ENCODE measurements around the gene ADA.

Gene ADA

DNA sequence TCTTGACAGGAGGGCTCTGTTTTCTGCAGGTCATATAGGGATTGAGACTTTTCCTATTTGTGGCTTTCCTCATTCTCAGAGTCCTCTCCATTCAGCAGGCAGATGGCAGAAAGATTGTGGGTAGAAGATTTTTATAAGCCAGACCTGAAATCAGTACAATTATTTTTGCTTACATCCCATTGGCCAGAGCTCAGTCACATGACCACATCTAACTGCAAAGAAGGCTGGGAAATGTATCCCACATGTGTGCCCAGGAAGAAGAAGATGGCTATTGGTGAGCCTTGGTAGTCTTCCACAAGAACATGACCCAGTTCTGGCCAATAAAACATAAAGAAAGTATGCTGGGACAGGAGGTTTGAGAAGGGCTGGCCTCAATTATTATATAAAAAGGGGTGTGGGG lies 42.1 kb upstream of the ADA start:
- TF ChIP-seq, protein P1, sequence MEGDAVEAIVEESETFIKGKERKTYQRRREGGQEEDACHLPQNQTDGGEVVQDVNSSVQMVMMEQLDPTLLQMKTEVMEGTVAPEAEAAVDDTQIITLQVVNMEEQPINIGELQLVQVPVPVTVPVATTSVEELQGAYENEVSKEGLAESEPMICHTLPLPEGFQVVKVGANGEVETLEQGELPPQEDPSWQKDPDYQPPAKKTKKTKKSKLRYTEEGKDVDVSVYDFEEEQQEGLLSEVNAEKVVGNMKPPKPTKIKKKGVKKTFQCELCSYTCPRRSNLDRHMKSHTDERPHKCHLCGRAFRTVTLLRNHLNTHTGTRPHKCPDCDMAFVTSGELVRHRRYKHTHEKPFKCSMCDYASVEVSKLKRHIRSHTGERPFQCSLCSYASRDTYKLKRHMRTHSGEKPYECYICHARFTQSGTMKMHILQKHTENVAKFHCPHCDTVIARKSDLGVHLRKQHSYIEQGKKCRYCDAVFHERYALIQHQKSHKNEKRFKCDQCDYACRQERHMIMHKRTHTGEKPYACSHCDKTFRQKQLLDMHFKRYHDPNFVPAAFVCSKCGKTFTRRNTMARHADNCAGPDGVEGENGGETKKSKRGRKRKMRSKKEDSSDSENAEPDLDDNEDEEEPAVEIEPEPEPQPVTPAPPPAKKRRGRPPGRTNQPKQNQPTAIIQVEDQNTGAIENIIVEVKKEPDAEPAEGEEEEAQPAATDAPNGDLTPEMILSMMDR (IDR thresholded peaks at IDR 0.05): no peak

DNA sequence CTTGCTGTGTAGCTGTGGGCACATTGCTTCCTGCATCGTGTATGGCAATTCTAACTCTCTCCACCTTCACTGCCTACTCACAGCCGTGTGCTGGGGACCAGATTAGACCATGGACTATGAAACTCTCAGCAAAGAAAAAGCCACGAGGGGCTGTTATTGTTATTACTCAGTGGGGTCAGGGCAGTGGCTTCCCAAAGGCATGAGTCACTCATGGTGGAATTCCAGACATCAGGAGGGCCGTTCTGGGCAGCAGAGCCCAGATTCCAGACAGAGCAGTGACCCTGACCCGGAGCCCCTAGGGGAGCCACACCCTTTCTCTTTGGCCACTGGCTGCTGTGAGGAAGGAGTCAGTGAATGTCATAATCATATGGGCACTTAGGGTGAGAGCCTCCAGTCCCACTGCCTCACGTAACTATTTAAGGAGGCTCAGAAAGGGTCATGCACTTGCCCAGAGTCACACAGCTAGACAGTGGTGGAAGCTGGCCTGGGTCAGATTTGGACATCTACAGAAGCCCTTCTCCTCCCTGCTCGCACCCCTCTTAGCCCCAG lies 41.5 kb upstream of the ADA start:
- TF ChIP-seq, protein P1 (IDR thresholded peaks at IDR 0.05): no peak

DNA sequence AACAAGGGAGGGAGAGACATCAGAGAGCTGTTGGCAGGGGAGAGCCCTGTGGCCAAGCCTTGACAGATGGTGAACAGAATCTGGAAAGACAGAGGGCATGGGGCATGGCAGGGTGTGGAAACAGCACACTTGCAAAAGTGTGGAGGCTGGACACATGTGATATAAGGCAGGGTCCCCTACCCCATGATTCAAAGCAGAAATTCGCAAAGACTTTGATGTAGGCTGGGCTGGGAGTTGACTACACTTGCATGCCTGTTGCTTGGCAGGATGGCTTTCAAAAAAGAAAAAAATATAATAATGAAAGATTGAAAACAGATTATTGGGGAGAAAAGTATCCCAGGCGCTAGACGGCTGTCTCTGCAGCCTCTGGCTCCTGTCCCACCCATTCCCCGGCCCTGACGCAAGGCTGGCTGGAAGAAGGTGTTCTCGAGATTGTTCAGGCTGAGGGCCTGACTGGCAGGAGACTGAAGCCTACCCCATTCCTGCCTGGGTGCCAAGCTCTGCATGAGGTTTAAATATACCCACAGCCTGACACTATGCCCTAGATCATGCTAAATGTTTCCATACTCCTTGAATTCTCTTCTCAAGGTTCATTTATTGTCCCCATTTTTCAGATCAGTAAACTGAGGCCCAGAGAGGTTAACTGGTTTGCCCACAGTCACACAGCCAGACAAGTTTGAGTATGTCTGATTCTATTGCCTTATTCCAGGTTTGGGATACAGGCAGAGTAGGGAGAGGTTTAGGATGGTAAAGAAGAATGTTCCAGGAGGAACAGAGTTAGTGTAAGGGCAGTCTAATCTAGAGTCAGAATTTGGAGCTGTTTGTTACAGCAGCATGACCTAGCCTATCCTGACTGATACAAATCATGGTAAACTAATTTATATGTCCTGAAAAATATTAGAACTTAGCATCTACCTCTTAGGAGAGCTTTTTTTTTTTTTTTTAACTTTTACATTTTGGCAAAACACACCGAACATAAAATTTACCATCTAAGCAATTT lies 40.2 kb upstream of the ADA start:
- TF ChIP-seq, protein P1 (IDR thresholded peaks at IDR 0.05): no peak

- TF ChIP-seq, protein P1 (IDR thresholded peaks at IDR 0.05): no peak
Observed at GRCh38 chr20:44690781-44691423, 39.4 kb upstream of the ADA start.

DNA sequence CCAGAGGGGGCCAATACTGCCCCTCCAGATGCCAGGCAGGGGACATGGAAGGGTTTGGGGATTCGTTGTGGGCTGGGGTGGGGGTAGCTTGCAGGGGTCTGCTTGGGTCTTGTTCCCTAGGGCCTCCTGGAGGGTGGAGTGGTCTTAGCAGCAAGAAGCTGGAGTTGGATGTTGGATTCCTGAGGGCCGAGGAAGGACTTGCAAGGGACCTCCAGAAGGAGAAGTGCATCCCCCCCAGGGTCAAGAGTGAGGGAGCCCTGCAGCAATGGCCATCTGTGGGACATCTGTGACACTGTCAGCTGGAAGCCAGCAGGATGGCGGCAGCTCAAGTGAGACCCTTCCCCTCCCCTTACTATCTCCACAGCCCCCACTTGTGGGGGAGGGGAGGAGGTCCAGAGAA lies 38.3 kb upstream of the ADA start:
- TF ChIP-seq, protein P1 (IDR thresholded peaks at IDR 0.05): no peak

GRCh38 chr20:44688053-44688625 lies 36.6 kb upstream of the ADA start:
- TF ChIP-seq, protein P1 (IDR thresholded peaks at IDR 0.05): no peak

DNA sequence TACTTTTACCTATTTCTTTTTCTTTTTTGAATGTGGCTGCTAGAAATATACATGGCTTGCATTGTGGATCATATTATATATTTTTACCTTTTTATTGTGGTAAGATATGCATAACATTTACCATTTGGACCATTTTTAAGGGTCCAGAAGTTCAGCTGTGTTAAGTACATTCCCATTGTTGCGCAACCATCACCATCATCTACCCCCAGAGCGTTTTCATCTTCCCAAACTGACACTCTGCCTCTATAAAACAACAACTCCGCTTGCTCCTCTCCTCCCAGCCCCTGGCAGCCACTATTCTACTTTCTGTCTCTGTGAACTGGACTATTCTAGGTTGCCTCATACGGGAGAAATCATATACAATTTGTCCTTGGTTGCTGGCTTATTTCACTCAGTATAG lies 35.4 kb upstream of the ADA start:
- TF ChIP-seq, protein P1 (IDR thresholded peaks at IDR 0.05): no peak
